ENCODE data around the gene SLC43A3. TPM values are rescaled to one million over a fixed set of nuclear protein-coding genes. Genes with fewer than 3 reads are reported as not detected.
"Not testable (repeated sequence)": the region's sequence is repeated elsewhere in the genome, so short reads cannot be mapped to it uniquely, and the experiment has no call there.

SLC43A3 gene
- total and polyA plus RNA-seq, 2 donors: 17.8 to 28.7 TPM

DNA sequence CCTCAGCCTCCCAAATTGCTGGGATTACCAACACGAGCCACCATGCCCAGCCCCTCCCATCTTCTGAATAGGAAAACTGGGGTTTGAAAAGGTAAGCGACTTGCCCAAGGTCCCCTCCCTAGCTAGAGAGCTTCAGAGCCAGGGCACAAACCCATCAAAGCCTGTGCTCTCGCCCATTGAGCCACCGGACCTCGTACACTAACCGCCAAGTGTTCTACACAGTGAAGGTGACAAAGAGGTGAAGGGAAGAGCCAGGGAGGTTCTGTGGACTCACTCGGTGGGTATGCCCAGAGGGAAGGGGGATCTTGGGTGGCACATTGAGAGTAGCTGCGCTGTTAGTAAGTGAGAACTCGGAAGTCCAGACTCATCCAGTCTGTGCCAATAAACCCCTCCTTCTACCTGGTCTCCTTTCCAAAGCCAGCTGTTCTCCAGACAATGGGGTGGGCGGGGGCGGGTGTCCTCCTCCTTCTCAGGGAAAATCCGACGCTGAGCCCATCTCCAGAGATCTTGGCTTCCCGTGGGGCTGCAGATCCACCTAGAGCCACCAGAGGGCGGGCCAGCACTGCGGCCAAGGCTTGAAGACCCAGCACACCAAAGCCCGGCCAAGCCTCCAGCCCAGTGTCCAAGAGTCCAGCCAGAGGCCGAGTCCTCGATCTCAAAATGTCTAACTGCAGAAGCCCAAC lies 30.2 kb upstream of the SLC43A3 start:
- WGBS: 21% methylated on average over 19 of the region's 19 CpGs
- Histone ChIP-seq H3K27me3 (ENCODE audit: control insufficient read depth in 2 of 2, insufficient read depth in 1 of 2, low read length in 1 of 2) (peaks cover 47 to 67% of the 10 kb centered on the region in 2 donors), H3K27ac (ENCODE audit: low read depth in 1 of 2, low read length in 1 of 2) (no peak overlapping the region), H3K4me1 (ENCODE audit: control insufficient read depth in 2 of 2, insufficient read depth in 2 of 2, low read length in 2 of 2) (peaks cover 15 to 36% of the 10 kb centered on the region in 2 donors), H3K36me3 (ENCODE audit: control insufficient read depth in 2 of 2, insufficient read depth in 2 of 2, low read length in 1 of 2) (no peaks in the 10 kb centered on the region), H3K4me3 (ENCODE audit: low read length in 2 of 2) (no peak overlapping the region), H3K9me3 (ENCODE audit: control insufficient read depth in 2 of 2, insufficient read depth in 1 of 2, low read length in 1 of 2) (peaks cover 0 to under 1% of the 10 kb centered on the region in 2 donors)
- DNase-seq (ENCODE audit: low read depth in 6 of 9, low spot score in 9 of 9): peak in 5 of 9 donors; percentile 52 to 75 (median 65)

DNA sequence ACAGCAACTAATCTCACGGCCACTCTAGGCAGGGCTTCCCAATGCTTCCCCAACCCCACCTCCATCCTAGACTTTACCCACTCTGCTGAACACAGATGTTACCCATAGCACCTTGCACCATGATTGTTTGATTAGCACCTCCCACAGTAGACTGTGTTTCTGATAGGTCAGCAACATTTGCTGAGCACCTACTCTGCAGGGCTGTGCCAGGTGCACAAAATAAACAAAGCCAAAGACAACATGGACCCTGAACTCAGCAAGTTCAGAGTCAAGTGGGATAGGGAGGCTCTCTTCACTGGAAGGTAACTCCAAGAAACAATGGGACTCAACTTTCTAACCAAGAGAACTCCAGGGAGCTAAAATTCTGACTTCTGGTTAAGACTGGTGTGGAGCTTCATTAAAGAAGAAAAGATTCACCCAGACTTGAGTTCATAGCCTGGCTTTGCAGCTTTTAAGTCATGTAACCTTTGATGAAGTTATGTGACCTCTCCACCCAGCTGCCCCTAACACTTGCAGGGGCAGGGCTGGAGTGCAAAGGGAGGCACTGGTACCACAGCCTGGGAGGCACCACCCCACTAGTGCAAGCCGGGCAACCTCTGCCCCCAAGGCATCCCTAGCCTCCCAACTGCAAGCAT lies 26.7 kb upstream of the SLC43A3 start:
- no peak overlapping the region for H3K27ac ChIP-seq (ENCODE audit: low read depth in 1 of 2, low read length in 1 of 2)
- DNase-seq (ENCODE audit: low read depth in 6 of 9, low spot score in 9 of 9): no peak
- H3K27me3 ChIP-seq (ENCODE audit: control insufficient read depth in 2 of 2, insufficient read depth in 1 of 2, low read length in 1 of 2): peaks cover 13 to 41% of the 10 kb centered on the region in 2 donors
- H3K4me3 ChIP-seq (ENCODE audit: low read length in 2 of 2): no peak overlapping the region
- peaks cover 2 to 15% of the 10 kb centered on the region in 2 donors for H3K4me1 ChIP-seq (ENCODE audit: control insufficient read depth in 2 of 2, insufficient read depth in 2 of 2, low read length in 2 of 2)
- 99% methylated on average over 2 of the region's 2 CpGs for WGBS
- no peaks in the 10 kb centered on the region for H3K36me3 ChIP-seq (ENCODE audit: control insufficient read depth in 2 of 2, insufficient read depth in 2 of 2, low read length in 1 of 2)
- no peaks in the 10 kb centered on the region for H3K9me3 ChIP-seq (ENCODE audit: control insufficient read depth in 2 of 2, insufficient read depth in 1 of 2, low read length in 1 of 2)

DNA sequence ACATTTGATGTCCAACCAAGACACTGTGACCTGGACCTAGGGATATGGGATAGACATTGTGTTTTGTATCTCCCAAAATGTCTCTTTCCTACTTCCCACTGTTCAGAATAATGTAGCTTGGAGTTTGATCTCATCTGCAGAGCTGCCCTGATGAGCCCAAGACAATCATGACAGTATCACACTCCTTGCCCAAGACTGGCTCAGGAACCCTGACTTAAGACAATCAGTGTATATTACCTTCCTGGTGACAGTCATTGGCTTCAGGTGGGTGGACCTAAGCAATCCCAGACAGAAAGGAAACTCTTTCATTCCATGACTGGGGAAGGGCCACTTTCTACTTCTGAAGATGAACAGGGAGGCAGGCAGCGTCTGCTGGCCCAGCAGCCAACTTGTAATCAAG lies 19.1 kb upstream of the SLC43A3 start:
- no peak for DNase-seq (ENCODE audit: low read depth in 6 of 9, low spot score in 9 of 9)

DNA sequence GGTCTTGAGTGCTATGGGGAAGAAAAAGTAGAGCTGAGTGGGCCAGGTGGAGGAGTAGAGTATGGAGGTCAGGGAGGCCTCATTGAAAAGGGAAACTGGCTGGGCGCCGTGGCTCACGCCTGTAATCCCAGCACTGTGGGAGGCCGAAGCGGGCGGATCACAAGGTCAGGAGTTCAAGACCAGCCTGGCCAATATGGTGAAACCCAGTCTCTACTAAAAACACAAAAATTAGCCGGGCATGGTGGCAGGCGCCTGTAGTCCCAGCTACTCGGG lies 18.1 kb upstream of the SLC43A3 start:
- not testable (repeated sequence) for DNase-seq (ENCODE audit: low read depth in 6 of 9, low spot score in 9 of 9)
- WGBS: 89% methylated on average over 9 of the region's 9 CpGs

More for the DNA sequence above, 19.1 kb upstream of the SLC43A3 start:
- WGBS: 91% methylated on average over 1 of the region's 1 CpG
- Histone ChIP-seq H3K27ac (ENCODE audit: low read depth in 1 of 2, low read length in 1 of 2) (no peak overlapping the region), H3K4me1 (ENCODE audit: control insufficient read depth in 2 of 2, insufficient read depth in 2 of 2, low read length in 2 of 2) (no peaks in the 10 kb centered on the region), H3K36me3 (ENCODE audit: control insufficient read depth in 2 of 2, insufficient read depth in 2 of 2, low read length in 1 of 2) (no peaks in the 10 kb centered on the region), H3K27me3 (ENCODE audit: control insufficient read depth in 2 of 2, insufficient read depth in 1 of 2, low read length in 1 of 2) (peaks cover 0 to 4% of the 10 kb centered on the region in 2 donors), H3K4me3 (ENCODE audit: low read length in 2 of 2) (no peak overlapping the region), H3K9me3 (ENCODE audit: control insufficient read depth in 2 of 2, insufficient read depth in 1 of 2, low read length in 1 of 2) (no peaks in the 10 kb centered on the region)

DNA sequence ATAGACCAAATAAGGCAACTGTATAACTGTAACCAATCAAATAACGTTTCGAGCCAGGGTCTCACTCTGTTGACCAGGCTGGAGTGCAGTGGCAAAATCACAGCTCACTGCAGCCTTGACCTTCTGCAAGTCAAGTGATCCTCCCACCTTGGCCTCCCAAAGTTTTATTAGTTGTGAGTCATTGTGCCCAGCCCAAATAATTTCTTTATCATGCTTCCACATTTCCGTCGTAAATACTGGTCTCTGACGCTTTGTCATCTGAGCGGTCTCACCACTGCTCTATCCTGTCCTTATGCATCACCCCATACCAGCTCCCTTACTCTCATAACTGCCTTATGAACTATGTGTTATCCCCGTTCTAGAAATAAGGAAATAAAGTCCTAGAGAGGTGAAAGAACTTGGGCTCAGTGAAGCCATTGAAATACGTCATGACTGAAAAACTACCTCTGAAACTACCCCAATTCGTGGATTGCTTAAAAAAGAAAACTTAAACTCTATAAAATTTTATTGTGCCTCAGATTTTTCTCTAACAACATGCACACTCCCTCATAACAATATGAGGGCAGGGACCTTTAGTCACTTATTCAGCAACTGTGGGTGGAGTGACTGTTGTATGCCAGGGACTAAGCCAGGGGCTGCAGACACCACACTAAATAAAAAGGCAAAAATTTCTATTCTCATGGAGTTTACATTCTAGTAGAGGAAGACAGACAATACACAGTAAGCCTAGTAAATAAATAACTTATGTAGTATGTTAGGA lies 17.6 kb upstream of the SLC43A3 start:
- 94% methylated on average over 9 of the region's 9 CpGs for WGBS
- Histone ChIP-seq H3K27me3 (ENCODE audit: control insufficient read depth in 2 of 2, insufficient read depth in 1 of 2, low read length in 1 of 2) (peaks cover 0 to 2% of the 10 kb centered on the region in 2 donors), H3K4me1 (ENCODE audit: control insufficient read depth in 2 of 2, insufficient read depth in 2 of 2, low read length in 2 of 2) (no peaks in the 10 kb centered on the region), H3K9me3 (ENCODE audit: control insufficient read depth in 2 of 2, insufficient read depth in 1 of 2, low read length in 1 of 2) (no peaks in the 10 kb centered on the region), H3K36me3 (ENCODE audit: control insufficient read depth in 2 of 2, insufficient read depth in 2 of 2, low read length in 1 of 2) (no peaks in the 10 kb centered on the region), H3K4me3 (ENCODE audit: low read length in 2 of 2) (no peak overlapping the region), H3K27ac (ENCODE audit: low read depth in 1 of 2, low read length in 1 of 2) (no peak overlapping the region)
- DNase-seq (ENCODE audit: low read depth in 6 of 9, low spot score in 9 of 9): no peak

More for the DNA sequence above, 18.1 kb upstream of the SLC43A3 start:
- H3K36me3 ChIP-seq (ENCODE audit: control insufficient read depth in 2 of 2, insufficient read depth in 2 of 2, low read length in 1 of 2); H3K4me1 ChIP-seq (ENCODE audit: control insufficient read depth in 2 of 2, insufficient read depth in 2 of 2, low read length in 2 of 2); H3K4me3 ChIP-seq (ENCODE audit: low read length in 2 of 2); H3K9me3 ChIP-seq (ENCODE audit: control insufficient read depth in 2 of 2, insufficient read depth in 1 of 2, low read length in 1 of 2); H3K27me3 ChIP-seq (ENCODE audit: control insufficient read depth in 2 of 2, insufficient read depth in 1 of 2, low read length in 1 of 2); H3K27ac ChIP-seq (ENCODE audit: low read depth in 1 of 2, low read length in 1 of 2): not testable (repeated sequence)

DNA sequence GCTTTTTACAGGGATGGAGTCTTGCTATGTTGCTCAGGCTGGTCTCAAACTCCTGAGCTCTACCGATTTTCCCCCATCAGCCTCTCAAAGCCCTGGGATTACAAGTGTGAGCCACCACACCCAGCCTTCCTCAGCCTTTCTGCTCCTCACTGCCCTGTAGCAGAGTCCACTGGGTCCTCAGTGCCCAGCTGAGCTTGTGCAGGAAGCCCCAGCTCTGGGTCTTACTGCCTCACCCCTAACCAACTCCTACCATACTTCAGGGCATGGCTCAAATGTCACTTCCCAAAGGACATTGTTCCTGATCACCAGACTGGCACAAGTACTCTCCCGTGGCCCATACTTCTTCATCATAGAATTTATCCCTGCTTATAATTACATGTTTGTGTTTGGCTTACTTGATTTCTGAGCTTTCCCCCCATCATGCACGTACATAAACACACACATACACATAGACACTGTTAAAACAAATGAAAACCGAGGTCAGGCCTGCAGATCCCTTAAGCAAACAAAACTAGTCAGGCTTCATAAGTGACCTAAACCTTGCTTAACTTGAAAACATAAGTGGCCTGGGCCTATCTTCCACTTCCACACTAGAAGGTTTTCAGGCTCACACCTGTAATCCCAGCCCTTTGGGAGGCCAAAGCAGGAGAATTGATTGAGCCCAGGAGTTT lies 14.0 kb upstream of the SLC43A3 start:
- H3K9me3 ChIP-seq (ENCODE audit: control insufficient read depth in 2 of 2, insufficient read depth in 1 of 2, low read length in 1 of 2): no peaks in the 10 kb centered on the region
- no peaks in the 10 kb centered on the region for H3K36me3 ChIP-seq (ENCODE audit: control insufficient read depth in 2 of 2, insufficient read depth in 2 of 2, low read length in 1 of 2)
- H3K4me3 ChIP-seq (ENCODE audit: low read length in 2 of 2): no peak overlapping the region
- no peaks in the 10 kb centered on the region for H3K4me1 ChIP-seq (ENCODE audit: control insufficient read depth in 2 of 2, insufficient read depth in 2 of 2, low read length in 2 of 2)
- DNase-seq (ENCODE audit: low read depth in 6 of 9, low spot score in 9 of 9): no peak
- WGBS: 98% methylated on average over 4 of the region's 4 CpGs
- H3K27me3 ChIP-seq (ENCODE audit: control insufficient read depth in 2 of 2, insufficient read depth in 1 of 2, low read length in 1 of 2): no peaks in the 10 kb centered on the region
- H3K27ac ChIP-seq (ENCODE audit: low read depth in 1 of 2, low read length in 1 of 2): no peak overlapping the region

DNA sequence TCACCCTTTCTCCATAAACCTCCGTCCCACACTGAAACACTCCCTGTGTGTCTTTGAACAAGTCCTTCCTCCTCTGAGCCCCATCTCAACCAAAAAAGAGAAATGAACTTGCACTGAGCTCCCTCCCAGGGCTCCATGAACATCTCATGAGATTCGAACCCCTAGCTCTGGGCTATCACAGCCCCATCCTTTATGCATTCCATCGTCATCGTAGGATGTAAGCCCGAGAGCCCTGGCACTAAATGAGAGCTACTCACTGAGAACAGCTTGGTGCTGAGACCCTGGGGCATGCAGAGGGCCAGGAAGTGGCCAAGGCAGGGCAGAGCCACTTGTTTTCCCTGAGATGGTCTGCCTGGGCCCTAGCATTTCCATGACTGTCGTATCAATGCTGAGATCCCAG lies 12.9 kb upstream of the SLC43A3 start:
- no peak for DNase-seq (ENCODE audit: low read depth in 6 of 9, low spot score in 9 of 9)
- H3K4me3 ChIP-seq (ENCODE audit: low read length in 2 of 2): no peak overlapping the region
- no peaks in the 10 kb centered on the region for H3K4me1 ChIP-seq (ENCODE audit: control insufficient read depth in 2 of 2, insufficient read depth in 2 of 2, low read length in 2 of 2)
- H3K36me3 ChIP-seq (ENCODE audit: control insufficient read depth in 2 of 2, insufficient read depth in 2 of 2, low read length in 1 of 2): no peaks in the 10 kb centered on the region
- 99% methylated on average over 6 of the region's 6 CpGs for WGBS
- H3K9me3 ChIP-seq (ENCODE audit: control insufficient read depth in 2 of 2, insufficient read depth in 1 of 2, low read length in 1 of 2): no peaks in the 10 kb centered on the region
- H3K27ac ChIP-seq (ENCODE audit: low read depth in 1 of 2, low read length in 1 of 2): no peak overlapping the region
- no peaks in the 10 kb centered on the region for H3K27me3 ChIP-seq (ENCODE audit: control insufficient read depth in 2 of 2, insufficient read depth in 1 of 2, low read length in 1 of 2)

DNA sequence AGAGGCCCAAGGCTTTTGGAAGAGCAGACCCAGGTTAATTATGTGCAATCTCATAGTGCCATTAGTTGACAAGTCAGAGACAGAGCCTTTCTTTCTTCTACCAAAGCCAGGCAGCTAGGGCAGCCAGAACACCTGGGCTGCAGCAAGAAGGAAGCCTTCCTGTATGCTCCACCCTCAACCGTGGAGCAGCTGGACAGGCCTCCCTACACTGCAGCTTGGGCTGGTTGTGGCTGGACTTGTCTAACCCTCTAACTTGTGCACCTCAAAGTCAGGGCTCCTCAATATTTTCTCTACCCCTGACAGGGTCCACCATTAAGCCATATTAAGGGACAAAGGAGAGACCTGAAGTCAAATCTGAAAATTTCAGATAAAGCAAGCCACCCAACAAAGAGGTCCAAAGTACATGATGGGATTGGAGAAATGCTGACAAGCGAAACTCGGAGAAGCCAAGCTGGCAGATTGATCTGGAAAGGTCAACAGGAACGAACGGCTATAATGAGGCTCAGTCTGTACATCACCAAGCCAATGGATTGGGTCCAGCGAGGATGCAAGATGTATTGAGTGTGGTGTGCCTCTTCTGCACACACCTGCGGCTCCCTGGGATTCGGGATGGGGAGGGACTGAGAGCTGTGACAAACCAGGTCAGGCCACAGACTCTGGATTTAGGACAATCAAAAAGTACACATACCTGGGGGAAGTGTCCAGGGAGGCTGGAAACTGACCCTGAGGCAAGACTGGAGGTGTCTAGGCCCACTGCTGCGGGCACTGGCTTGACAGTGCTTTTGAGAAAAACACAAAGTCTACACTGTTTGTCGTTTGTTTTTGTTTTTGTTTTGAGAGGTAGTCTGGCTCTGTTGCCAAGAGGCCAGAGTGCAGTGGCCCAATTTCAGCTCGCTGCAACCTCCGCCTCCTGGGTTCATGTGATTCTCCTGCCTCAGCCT lies 11.7 kb upstream of the SLC43A3 start:
- H3K4me3 ChIP-seq (ENCODE audit: low read length in 2 of 2): no peak overlapping the region
- WGBS: 95% methylated on average over 12 of the region's 12 CpGs
- DNase-seq (ENCODE audit: low read depth in 6 of 9, low spot score in 9 of 9): no peak
- H3K36me3 ChIP-seq (ENCODE audit: control insufficient read depth in 2 of 2, insufficient read depth in 2 of 2, low read length in 1 of 2): no peaks in the 10 kb centered on the region
- H3K27me3 ChIP-seq (ENCODE audit: control insufficient read depth in 2 of 2, insufficient read depth in 1 of 2, low read length in 1 of 2): no peaks in the 10 kb centered on the region
- no peaks in the 10 kb centered on the region for H3K4me1 ChIP-seq (ENCODE audit: control insufficient read depth in 2 of 2, insufficient read depth in 2 of 2, low read length in 2 of 2)
- no peak overlapping the region for H3K27ac ChIP-seq (ENCODE audit: low read depth in 1 of 2, low read length in 1 of 2)
- no peaks in the 10 kb centered on the region for H3K9me3 ChIP-seq (ENCODE audit: control insufficient read depth in 2 of 2, insufficient read depth in 1 of 2, low read length in 1 of 2)

Data from thymus (tissue), 11 donors.